NK-92 (cell line): ENCODE results near the gene C2orf74.

Experiments
- DNase-seq: peaks from one replicate; lab custom pipeline; 2025; ENCODE audit not compliant: unreplicated experiment; lab: John Stamatoyannopoulos, UW

C2orf74 gene

GRCh38 chr2:61210332-61210981, 48.5 kb downstream of the C2orf74 start:
- no peak for DNase-seq

- no peak for DNase-seq
Observed at GRCh38 chr2:61214171-61214570, 52.2 kb downstream of the C2orf74 start.
